ENCODE data around the gene INO80D.

DNA sequence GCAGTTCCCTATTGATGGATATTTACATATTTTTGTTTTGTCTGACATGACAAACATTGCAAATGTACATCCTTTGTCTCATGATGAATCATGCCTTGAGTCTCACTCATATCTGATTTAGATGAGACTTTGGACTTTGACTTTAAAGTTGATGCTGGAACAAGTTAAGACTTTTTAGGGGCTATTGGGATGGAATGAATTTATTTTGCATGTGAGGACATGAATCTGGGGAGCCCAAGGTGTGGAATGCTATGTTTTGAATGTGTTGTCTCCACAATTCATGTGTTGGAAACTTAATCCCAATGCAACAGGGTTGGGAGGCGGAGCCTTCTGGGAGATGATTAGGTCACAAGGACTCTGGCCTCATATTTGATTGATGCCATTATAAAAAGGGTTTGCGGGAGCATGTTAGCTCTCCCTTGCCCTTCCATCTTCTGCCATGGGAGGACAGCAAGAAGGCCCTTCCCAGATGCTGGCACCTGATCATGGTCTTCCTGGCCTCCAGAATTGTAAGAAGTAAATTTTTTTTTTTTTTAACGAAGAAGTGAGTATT, 29.1 kb upstream of the INO80D start:
- TF ChIP-seq POLR2AphosphoS5 (IDR thresholded peaks at IDR 0.05; ENCODE audit: borderline replicate concordance, low read depth, low read length) (no peak), EZH2 (IDR thresholded peaks at IDR 0.05) (no peak), FOXP2 (optimal IDR thresholded peaks at IDR 0.05; ENCODE audit: control extremely low read depth, extremely low read length, insufficient read depth) (no peak)

Measured in SK-N-MC (cell line).